Omental fat pad (tissue), 4 donors: ENCODE measurements around the gene YARS1. TPM values are rescaled to one million over a fixed set of nuclear protein-coding genes. Genes with fewer than 3 reads are reported as not detected.

ENCODE experiments used
- ATAC-seq: fragments of 150-250 bp; one replicate; pipeline ENCODE4 v1.9.1; 2016; ENCODE audit warnings: mild to moderate bottlenecking, moderate library complexity; ENCODE audit not compliant: low FRiP score
- DNase-seq: peaks from one replicate; pipeline ENCODE4 v3.0.0-alpha.2; 2019; ENCODE audit warnings: low spot score
- total RNA-seq, 4 donors: library from RNA; depleted of rRNA; stranded (reverse); fragments of >200 nt; gene quantifications; one replicate each; pipeline ENCODE4 v1.1.0, GENCODE V29; 2016
- TF ChIP-seq, protein P1 (sequence below), 3 donors: fragments of 450-650 bp; IDR thresholded peaks; one replicate each; pipeline ENCODE4 v1.5.1; 2016 to 2017; ENCODE audit warnings: antibody characterized with exemption in 3 of 3, mild to moderate bottlenecking in 3 of 3, moderate library complexity in 2 of 3

YARS1 gene
- total RNA-seq, 4 donors from 2014 or later, result 59.1 to 124 (median 62.6) TPM

DNA sequence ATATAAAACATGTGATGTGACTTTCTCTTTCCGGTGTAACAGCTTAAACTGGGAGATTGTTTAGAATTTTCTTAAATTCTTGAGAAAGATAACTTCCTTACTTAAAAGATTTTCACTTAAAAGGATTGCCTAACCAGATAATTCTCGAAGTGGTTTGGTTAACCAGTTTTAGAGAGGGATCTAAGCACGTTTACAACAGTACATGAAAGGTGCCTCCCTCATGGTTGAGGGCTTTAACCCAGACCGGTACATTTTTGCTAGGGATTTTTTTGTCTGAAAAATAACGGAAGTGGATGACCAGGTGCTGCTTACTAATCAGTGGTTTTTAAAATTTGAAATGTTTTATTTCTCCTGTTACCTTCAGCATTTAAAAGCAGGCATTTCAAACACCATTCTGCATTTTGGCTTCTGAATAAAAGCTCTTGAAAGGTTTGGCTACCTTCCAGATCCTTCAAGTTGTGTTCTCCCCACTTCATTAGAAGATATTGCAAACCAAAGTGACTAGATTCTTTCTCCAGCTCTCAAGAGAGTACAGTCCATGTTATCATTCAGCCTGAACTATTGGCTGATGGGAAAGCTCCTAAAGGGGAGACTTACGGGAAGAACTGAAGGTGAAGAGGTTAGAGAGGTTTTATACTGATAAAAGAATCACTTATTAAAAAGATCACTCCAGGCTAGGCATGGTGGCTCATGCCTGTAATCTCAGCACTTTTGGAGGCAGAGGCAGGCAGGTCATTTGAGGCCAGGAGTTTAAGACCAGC, 13.1 kb upstream of the YARS1 start:
- DNase-seq (no peak), ATAC-seq (no peak)

GRCh38 chr1:32828341-32828740, 11.2 kb upstream of the YARS1 start:
- no peak for DNase-seq
- no peak for ATAC-seq
- TF ChIP-seq, protein P1, sequence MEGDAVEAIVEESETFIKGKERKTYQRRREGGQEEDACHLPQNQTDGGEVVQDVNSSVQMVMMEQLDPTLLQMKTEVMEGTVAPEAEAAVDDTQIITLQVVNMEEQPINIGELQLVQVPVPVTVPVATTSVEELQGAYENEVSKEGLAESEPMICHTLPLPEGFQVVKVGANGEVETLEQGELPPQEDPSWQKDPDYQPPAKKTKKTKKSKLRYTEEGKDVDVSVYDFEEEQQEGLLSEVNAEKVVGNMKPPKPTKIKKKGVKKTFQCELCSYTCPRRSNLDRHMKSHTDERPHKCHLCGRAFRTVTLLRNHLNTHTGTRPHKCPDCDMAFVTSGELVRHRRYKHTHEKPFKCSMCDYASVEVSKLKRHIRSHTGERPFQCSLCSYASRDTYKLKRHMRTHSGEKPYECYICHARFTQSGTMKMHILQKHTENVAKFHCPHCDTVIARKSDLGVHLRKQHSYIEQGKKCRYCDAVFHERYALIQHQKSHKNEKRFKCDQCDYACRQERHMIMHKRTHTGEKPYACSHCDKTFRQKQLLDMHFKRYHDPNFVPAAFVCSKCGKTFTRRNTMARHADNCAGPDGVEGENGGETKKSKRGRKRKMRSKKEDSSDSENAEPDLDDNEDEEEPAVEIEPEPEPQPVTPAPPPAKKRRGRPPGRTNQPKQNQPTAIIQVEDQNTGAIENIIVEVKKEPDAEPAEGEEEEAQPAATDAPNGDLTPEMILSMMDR (IDR thresholded peaks at IDR 0.05), result no peak

More for the DNA sequence above, 13.1 kb upstream of the YARS1 start:
- TF ChIP-seq, protein P1 (IDR thresholded peaks at IDR 0.05), result no peak

- TF ChIP-seq, protein P1 (IDR thresholded peaks at IDR 0.05), result no peak
- ATAC-seq (no peak), DNase-seq (no peak)
Observed at GRCh38 chr1:32825181-32825580, 8.0 kb upstream of the YARS1 start.

DNA sequence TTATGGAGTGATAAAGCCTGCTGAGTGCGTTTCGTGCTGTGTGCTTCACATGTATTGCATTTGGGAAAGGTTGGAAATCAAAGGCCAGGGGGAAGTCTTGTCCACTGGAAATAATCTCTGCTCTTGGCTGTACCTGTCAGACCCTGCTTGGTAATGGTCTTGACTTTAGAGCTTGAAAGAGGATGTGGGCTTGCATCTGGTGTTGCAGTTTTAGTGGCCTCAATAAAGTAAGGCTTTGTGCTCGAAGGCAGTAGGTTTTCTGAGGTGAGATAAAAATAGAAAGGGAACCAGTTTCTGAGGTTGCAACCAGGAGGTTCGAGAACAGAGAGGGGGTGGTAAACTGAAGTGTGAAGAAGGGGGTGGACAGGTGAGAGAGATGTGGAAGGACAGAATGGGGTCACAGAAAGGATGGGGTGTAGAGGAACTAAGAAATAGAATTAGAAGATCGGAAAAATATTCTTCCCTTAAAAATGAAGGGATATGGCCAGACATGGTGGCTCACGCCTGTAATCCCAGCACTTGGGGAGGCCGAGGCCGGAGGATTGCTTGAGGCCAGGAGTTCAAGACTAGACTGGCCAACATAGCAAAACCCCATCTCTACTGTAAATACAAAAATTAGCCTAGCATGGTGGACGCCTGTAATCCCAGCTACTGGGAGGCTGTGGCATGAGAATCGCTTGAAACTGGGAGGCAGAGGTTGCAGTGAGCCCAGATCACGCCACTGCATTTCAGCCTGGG, 1.8 kb upstream of the YARS1 start:
- ATAC-seq (no peak), DNase-seq (no peak)
- TF ChIP-seq, protein P1 (IDR thresholded peaks at IDR 0.05), result no peak

DNA sequence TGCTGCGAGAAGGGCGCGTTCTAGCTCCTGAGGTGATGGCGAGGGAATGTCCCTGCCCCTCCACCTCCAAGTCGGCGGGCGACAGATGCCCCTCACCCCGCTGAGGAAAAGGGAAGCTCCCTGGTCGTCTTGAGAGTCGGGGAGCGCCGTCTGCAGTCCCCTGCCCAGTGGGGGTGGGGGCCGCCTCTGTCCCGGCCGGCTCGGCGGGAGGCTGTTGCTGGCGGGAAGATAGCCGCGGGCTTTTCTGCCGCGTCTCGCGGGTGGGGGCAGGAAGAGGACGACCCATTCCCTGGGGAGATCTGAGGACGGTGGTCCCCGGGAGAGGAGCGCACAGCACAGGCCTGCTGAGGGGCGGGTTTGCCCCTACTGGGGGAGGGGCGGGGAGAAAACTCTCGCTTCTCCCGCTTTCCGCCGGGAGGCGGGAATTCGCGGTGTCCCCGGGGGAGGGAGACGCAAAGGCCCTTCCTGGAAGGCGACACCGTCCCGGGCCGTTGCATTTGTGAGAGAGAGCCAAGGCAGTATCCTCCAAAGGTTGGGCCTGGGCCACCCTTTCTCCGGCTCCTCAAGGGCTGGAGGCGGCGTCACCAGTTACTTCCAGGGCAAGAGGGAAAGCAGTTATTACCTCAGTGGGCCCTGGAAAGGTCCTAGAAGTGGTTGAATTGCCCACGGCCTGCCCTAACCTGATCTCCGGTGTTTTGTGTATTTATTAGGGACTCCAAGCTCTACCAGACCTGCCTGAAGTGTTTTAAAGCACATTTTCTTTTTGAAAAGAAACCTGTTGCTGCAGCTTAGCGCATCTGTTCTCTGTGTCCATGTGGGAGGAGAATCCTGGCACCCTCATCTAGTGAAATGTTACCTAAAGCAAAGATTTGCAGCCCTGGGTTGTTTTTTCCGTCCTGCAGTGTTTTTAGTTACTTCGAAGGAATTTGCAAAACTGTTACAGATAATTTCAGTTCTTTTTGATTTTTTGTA, 943 bp upstream of the YARS1 start:
- TF ChIP-seq, protein P1 (IDR thresholded peaks at IDR 0.05), result no peak
- DNase-seq (peak; percentile 48), ATAC-seq (peak; percentile 33)

- DNase-seq, result no peak
- TF ChIP-seq, protein P1 (IDR thresholded peaks at IDR 0.05), result no peak
- peak; percentile 20 for ATAC-seq
Observed at GRCh38 chr1:32816676-32817158, 441 bp downstream of the YARS1 start.
